Peyer's patch (tissue), 4 donors: Measurements from ENCODE around the gene CAPN7.
A peak's percentile ranks its signal among the peaks of the same experiment; 100 is the strongest.

Source experiments
- CTCF ChIP-seq, 6 experiments: fragments of 450-650 bp in 4 of 6; fragments of 200-600 bp in 2 of 6; sonication (generic) in 1 of 6; IDR thresholded peaks; one replicate each; pipeline ENCODE4 v1.5.1; 2017 to 2019; ENCODE audit warnings: antibody characterized with exemption in 6 of 6, mild to moderate bottlenecking in 3 of 6, moderate library complexity in 1 of 6
- POLR2A ChIP-seq, 2 donors: fragments of 450-650 bp; IDR thresholded peaks; one replicate each; pipeline ENCODE4 v1.5.1; 2017; ENCODE audit warnings: antibody characterized with exemption in 2 of 2, mild to moderate bottlenecking in 2 of 2, moderate library complexity in 2 of 2

GRCh38 chr3:15280853-15281532, 74.9 kb downstream of the CAPN7 start:
- peak in 3 of 6 experiments; percentile 24 to 35 (median 27) for TF ChIP-seq CTCF (IDR thresholded peaks at IDR 0.05)
- no peak for TF ChIP-seq POLR2A (IDR thresholded peaks at IDR 0.05)
